ENCODE data around the gene C4B.

- TF ChIP-seq CTCF (conservative IDR thresholded peaks at IDR 0.05; ENCODE audit: low read depth, low read length) (no peak), EZH2 (IDR thresholded peaks at IDR 0.05; ENCODE audit: low read length, unreplicated experiment) (no peak)
These were observed 43.9 kb upstream of the C4B start for GRCh38 chr6:31970604-31971271.
